Measurements from ENCODE around the gene ZBTB2.
A peak's percentile ranks its signal among the peaks of the same experiment; 100 is the strongest.

Gene ZBTB2

GRCh38 chr6:151326116-151326825, 65.1 kb downstream of the ZBTB2 start:
- TF ChIP-seq EZH2phosphoT487 (IDR thresholded peaks at IDR 0.05; ENCODE audit: borderline replicate concordance, low read length) (no peak), CTCF (IDR thresholded peaks at IDR 0.05; ENCODE audit: low read depth, low read length, poor library complexity, severe bottlenecking) (no peak)
- Histone ChIP-seq H3K9me3 (ENCODE audit: control insufficient read depth, insufficient read depth, low read length) (no peaks in the 10 kb centered on the region), H3K27me3 (ENCODE audit: control insufficient read depth, low read length) (peaks cover 18% of the 10 kb centered on the region), H3F3A (ENCODE audit: control insufficient read depth, insufficient read depth) (no peaks in the 10 kb centered on the region), H4K20me1 (ENCODE audit: control insufficient read depth, insufficient read depth, low read depth, low read length) (no peaks in the 10 kb centered on the region), H3K79me2 (ENCODE audit: control insufficient read depth, low read length) (no peaks in the 10 kb centered on the region), H3K36me3 (ENCODE audit: control insufficient read depth, low read length) (no peaks in the 10 kb centered on the region), H3K4me2 (ENCODE audit: low read length) (no peak overlapping the region), H3K27ac (ENCODE audit: low read depth, low read length) (no peak overlapping the region), H3K9me2 (replicated peaks; ENCODE audit: control insufficient read depth, low read length) (no peaks in the 10 kb centered on the region), H3K4me3 (ENCODE audit: low read length) (no peak overlapping the region), H3K4me1 (ENCODE audit: control insufficient read depth, low read length) (no peaks in the 10 kb centered on the region)

DNA sequence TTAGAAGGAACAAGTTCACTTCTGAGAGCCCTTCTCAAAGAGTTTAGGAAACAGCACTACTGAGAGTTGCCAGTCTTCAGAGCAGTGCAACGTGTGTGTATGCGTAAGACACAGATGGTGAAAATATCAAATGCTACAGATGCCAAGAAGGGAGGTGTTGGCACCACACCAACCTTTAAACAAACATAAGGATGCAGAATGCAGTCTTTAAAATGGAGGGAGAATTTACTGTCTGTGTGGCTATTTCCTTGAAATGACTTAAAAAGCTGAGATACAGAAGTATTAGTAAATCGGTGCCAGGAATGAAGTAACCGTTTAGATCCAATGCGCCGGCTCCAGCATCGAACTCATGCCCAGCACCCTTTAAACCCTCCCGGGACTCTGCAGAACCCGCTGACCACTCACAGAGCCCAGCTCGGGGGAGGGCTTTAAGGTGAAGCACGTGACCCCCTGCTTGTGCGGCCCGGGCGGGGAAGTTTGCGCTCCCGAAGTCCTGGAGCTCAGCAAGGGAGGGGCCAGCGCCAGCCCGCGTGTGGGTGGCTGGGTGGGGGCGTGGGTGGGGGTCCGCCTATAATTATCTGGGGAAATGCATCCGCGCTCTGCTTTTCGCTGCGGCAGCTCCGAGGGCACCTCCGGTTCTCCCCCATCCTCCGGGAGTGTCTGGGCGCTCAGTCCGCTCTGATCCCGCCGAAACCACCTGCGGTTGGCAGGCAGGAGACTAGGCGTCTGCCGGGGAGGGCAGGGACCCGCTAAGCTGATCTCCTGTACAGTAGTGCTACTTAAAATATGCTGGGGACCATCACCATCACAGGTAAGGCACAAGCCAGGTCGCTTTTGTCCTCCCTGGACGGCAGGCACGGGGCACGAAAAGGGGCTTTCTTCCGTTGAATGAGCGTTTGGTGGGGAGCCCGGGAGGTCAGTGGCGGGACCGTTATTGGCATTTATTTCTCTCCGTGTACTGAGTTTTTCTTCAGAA, 66.0 kb downstream of the ZBTB2 start:
- Histone ChIP-seq H3K79me2 (ENCODE audit: control insufficient read depth, low read length) (no peaks in the 10 kb centered on the region), H3K27ac (ENCODE audit: low read depth, low read length) (no peak overlapping the region), H3K36me3 (ENCODE audit: control insufficient read depth, low read length) (no peaks in the 10 kb centered on the region), H3K9me3 (ENCODE audit: control insufficient read depth, insufficient read depth, low read length) (no peaks in the 10 kb centered on the region), H3K27me3 (ENCODE audit: control insufficient read depth, low read length) (peaks cover 18% of the 10 kb centered on the region), H4K20me1 (ENCODE audit: control insufficient read depth, insufficient read depth, low read depth, low read length) (no peaks in the 10 kb centered on the region), H3F3A (ENCODE audit: control insufficient read depth, insufficient read depth) (no peaks in the 10 kb centered on the region), H3K4me2 (ENCODE audit: low read length) (no peak overlapping the region), H3K4me1 (ENCODE audit: control insufficient read depth, low read length) (no peaks in the 10 kb centered on the region), H3K4me3 (ENCODE audit: low read length) (no peak overlapping the region), H3K9me2 (replicated peaks; ENCODE audit: control insufficient read depth, low read length) (no peaks in the 10 kb centered on the region)
- TF ChIP-seq EZH2phosphoT487 (IDR thresholded peaks at IDR 0.05; ENCODE audit: borderline replicate concordance, low read length) = no peak
- no peak for TF ChIP-seq CTCF (IDR thresholded peaks at IDR 0.05; ENCODE audit: low read depth, low read length, poor library complexity, severe bottlenecking)

DNA sequence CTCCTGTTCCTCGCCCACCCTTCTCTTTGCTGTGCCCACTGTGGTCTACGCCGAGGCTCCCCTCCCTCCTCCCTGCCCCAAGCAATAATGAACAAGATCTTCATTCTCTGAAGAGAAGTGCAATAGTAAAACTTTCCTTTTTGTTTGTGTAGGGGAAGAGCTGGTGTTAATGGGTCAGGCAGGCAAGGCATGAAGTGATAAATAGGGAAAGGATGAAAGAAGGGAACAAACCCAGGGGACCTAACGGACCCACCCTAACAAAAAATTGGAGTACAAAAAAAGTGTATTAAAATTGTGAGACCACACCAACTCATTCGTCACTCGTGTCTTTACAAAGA, 66.9 kb downstream of the ZBTB2 start:
- Histone ChIP-seq H3K79me2 (ENCODE audit: control insufficient read depth, low read length) (no peaks in the 10 kb centered on the region), H4K20me1 (ENCODE audit: control insufficient read depth, insufficient read depth, low read depth, low read length) (no peaks in the 10 kb centered on the region), H3K27ac (ENCODE audit: low read depth, low read length) (no peak overlapping the region)

More for the DNA sequence above, 66.9 kb downstream of the ZBTB2 start:
- Histone ChIP-seq H3K27me3 (ENCODE audit: control insufficient read depth, low read length) (peaks cover 18% of the 10 kb centered on the region), H3K4me3 (ENCODE audit: low read length) (no peak overlapping the region), H3K4me2 (ENCODE audit: low read length) (no peak overlapping the region), H3F3A (ENCODE audit: control insufficient read depth, insufficient read depth) (no peaks in the 10 kb centered on the region), H3K9me3 (ENCODE audit: control insufficient read depth, insufficient read depth, low read length) (no peaks in the 10 kb centered on the region), H3K36me3 (ENCODE audit: control insufficient read depth, low read length) (no peaks in the 10 kb centered on the region), H3K9me2 (replicated peaks; ENCODE audit: control insufficient read depth, low read length) (no peaks in the 10 kb centered on the region), H3K4me1 (ENCODE audit: control insufficient read depth, low read length) (no peaks in the 10 kb centered on the region)
- TF ChIP-seq EZH2phosphoT487 (IDR thresholded peaks at IDR 0.05; ENCODE audit: borderline replicate concordance, low read length) = no peak
- TF ChIP-seq CTCF (IDR thresholded peaks at IDR 0.05; ENCODE audit: low read depth, low read length, poor library complexity, severe bottlenecking) = peak; percentile 34

Measured in DOHH2 (cell line).